ENCODE results near the gene OLFML2A. TPM values are rescaled to one million over a fixed set of nuclear protein-coding genes. Genes with fewer than 3 reads are reported as not detected.

The OLFML2A gene
- total RNA-seq, 1 donor from 2014 or later = not detected

- intact Hi-C loops (cut with micrococcal nuclease) = no loop called here
Observed at GRCh38 chr9:124760719-124761118, 16.2 kb upstream of the OLFML2A start.

GRCh38 chr9:124761196-124761595, 15.7 kb upstream of the OLFML2A start:
- intact Hi-C loops (cut with micrococcal nuclease) = no loop called here

GRCh38 chr9:124761710-124762109, 15.2 kb upstream of the OLFML2A start:
- intact Hi-C loops (cut with micrococcal nuclease) = no loop called here

GRCh38 chr9:124762633-124763032, 14.3 kb upstream of the OLFML2A start:
- intact Hi-C loops (cut with micrococcal nuclease) = no loop called here

GRCh38 chr9:124764774-124765438, 12.0 kb upstream of the OLFML2A start:
- intact Hi-C loops (cut with micrococcal nuclease) = no loop called here

- intact Hi-C loops (cut with micrococcal nuclease) = no loop called here
Observed at GRCh38 chr9:124765439-124765835, 11.5 kb upstream of the OLFML2A start.

GRCh38 chr9:124766326-124766725, 10.6 kb upstream of the OLFML2A start:
- intact Hi-C loops (cut with micrococcal nuclease) = no loop called here

GRCh38 chr9:124766815-124767554, 9.9 kb upstream of the OLFML2A start:
- intact Hi-C loops (cut with micrococcal nuclease) = no loop called here

GRCh38 chr9:124767821-124768220, 9.1 kb upstream of the OLFML2A start:
- intact Hi-C loops (cut with micrococcal nuclease) = no loop called here

- intact Hi-C loops (cut with micrococcal nuclease) = no loop called here
Observed at GRCh38 chr9:124768334-124768733, 8.6 kb upstream of the OLFML2A start.

GRCh38 chr9:124768750-124769548, 8.0 kb upstream of the OLFML2A start:
- intact Hi-C loops (cut with micrococcal nuclease) = no loop called here

- intact Hi-C loops (cut with micrococcal nuclease) = loop anchor here (2.0 to 5.0 kb wide), 3 partner anchors 57 to 978 kb away; partner anchors contain the start of genes HSPA5 and PBX3
Observed at GRCh38 chr9:124769549-124770358, 7.2 kb upstream of the OLFML2A start.

GRCh38 chr9:124770359-124771020, 6.4 kb upstream of the OLFML2A start:
- intact Hi-C loops (cut with micrococcal nuclease) = loop anchor here (1.0 to 5.0 kb wide), 7 partner anchors 58 to 977 kb away; partner anchors contain the start of genes ARPC5L, GOLGA1, HSPA5 and PBX3

- intact Hi-C loops (cut with micrococcal nuclease) = loop anchor here (1.0 to 5.0 kb wide), 7 partner anchors 59 to 976 kb away; partner anchors contain the start of genes ARPC5L, GOLGA1, HSPA5 and PBX3
Observed at GRCh38 chr9:124771021-124771866, 5.7 kb upstream of the OLFML2A start, which contains the start of gene NR6A1. Gene NR6A1, minus strand, starts transcription at chr9:124771311.

- intact Hi-C loops (cut with micrococcal nuclease) = loop anchor here (1.0 to 5.0 kb wide), 7 partner anchors 60 to 975 kb away; partner anchors contain the start of genes ARPC5L, GOLGA1, HSPA5 and PBX3
Observed at GRCh38 chr9:124771867-124772679, 4.9 kb upstream of the OLFML2A start.

GRCh38 chr9:124772877-124773276, 4.1 kb upstream of the OLFML2A start:
- intact Hi-C loops (cut with micrococcal nuclease) = loop anchor here (5.0 kb wide), 2 partner anchors 61 to 974 kb away; partner anchors contain the start of gene PBX3

GRCh38 chr9:124773473-124774128, 3.3 kb upstream of the OLFML2A start:
- intact Hi-C loops (cut with micrococcal nuclease) = loop anchor here (1.0 to 5.0 kb wide), 5 partner anchors 61 to 974 kb away; partner anchors contain the start of genes PBX3 and WDR38

Measured in T-helper 2 cell treated with Interferon-gamma antibody and Interleukin-4, amounts not matched to agents 100 ng/mL and 5 ng/mL, for 36 hours (primary cell).